ENCODE results near the gene VAC14.

DNA sequence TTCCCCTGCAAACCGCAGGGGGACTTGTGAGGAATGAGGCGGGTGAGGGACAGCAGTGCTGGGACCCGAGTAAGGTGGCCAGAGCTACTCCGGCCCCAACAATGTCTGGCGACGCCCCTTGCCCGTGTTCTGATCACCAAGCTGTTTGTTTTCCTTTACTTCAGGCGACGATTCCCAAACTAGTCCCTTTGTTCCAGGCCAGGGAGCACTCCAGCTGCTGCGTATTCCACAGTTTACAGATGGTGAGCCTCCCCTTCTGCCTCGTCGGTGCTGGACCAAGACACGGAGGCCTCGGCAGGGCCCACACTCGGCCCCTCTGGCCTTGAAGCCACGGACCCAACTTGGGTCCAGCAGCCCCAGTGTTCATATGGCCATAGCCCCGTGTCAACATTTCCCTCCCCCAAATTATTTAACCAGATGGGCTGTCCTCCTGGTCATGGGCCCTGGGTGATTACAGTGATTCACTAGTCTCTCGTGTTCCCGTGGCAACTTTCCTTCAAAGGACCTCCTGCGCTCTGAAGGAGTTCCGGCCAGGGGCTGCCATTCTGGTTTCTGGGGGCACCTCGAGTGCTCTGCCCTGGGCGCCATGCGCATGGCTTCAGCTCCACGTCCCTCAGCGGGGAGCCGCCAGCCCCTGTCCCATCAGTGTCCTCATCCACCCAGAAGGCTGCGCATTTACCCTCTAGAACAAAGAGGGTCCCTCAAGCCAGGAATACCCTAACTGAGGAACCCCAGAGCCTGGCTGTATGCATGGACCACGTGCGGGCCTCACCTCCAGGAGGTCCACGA, 90.3 kb downstream of the VAC14 start:
- TF ChIP-seq, protein P1, sequence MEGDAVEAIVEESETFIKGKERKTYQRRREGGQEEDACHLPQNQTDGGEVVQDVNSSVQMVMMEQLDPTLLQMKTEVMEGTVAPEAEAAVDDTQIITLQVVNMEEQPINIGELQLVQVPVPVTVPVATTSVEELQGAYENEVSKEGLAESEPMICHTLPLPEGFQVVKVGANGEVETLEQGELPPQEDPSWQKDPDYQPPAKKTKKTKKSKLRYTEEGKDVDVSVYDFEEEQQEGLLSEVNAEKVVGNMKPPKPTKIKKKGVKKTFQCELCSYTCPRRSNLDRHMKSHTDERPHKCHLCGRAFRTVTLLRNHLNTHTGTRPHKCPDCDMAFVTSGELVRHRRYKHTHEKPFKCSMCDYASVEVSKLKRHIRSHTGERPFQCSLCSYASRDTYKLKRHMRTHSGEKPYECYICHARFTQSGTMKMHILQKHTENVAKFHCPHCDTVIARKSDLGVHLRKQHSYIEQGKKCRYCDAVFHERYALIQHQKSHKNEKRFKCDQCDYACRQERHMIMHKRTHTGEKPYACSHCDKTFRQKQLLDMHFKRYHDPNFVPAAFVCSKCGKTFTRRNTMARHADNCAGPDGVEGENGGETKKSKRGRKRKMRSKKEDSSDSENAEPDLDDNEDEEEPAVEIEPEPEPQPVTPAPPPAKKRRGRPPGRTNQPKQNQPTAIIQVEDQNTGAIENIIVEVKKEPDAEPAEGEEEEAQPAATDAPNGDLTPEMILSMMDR (IDR thresholded peaks at IDR 0.05; ENCODE audit: control extremely low read depth in 1 of 3, insufficient read depth in 1 of 3, low read depth in 1 of 3, low read length in 3 of 3): no peak
- TF ChIP-seq SUZ12 (IDR thresholded peaks at IDR 0.05; ENCODE audit: low read length): no peak
- TF ChIP-seq, protein P2, sequence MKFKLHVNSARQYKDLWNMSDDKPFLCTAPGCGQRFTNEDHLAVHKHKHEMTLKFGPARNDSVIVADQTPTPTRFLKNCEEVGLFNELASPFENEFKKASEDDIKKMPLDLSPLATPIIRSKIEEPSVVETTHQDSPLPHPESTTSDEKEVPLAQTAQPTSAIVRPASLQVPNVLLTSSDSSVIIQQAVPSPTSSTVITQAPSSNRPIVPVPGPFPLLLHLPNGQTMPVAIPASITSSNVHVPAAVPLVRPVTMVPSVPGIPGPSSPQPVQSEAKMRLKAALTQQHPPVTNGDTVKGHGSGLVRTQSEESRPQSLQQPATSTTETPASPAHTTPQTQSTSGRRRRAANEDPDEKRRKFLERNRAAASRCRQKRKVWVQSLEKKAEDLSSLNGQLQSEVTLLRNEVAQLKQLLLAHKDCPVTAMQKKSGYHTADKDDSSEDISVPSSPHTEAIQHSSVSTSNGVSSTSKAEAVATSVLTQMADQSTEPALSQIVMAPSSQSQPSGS (IDR thresholded peaks at IDR 0.05; ENCODE audit: low read length): no peak
- TF ChIP-seq HDAC6 (IDR thresholded peaks at IDR 0.05; ENCODE audit: low read depth, low read length): no peak
